Esophagus squamous epithelium (tissue), 4 donors: ENCODE data around the gene FNBP1L.

ENCODE experiments used
- POLR2A ChIP-seq, 4 donors: fragments of 450-650 bp; IDR thresholded peaks; one replicate each; pipeline ENCODE4 v1.6.1; 2017; ENCODE audit warnings: antibody characterized with exemption in 4 of 4, mild to moderate bottlenecking in 4 of 4, moderate library complexity in 3 of 4
- TF ChIP-seq, protein P1 (sequence below), 6 experiments: fragments of 450-650 bp in 4 of 6; fragments of 200-600 bp in 2 of 6; sonication (generic) in 2 of 6; IDR thresholded peaks; one replicate each; pipeline ENCODE4 v1.5.1; 2016 to 2019; ENCODE audit warnings: antibody characterized with exemption in 6 of 6, mild to moderate bottlenecking in 4 of 6, moderate library complexity in 4 of 6

DNA sequence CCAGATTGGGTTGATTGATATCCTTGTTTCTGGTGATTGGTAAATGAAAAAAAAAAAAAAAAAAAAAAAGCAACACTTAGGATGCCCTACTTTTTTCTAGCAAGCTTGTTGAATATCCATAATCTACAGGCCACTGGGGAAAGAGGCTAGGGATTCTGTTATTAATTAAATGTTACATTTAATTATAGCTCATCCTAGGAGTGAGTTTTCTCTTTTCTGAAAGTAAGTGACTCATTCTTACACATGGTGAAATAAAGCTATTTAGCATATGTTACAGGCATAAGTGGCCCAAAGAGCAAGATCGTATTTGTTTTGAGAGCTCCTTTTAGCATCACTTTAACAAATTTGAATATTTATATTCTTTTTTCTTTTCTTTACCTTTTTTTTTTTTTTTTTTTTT lies 94.5 kb downstream of the FNBP1L start:
- no peak for TF ChIP-seq POLR2A (IDR thresholded peaks at IDR 0.05)
- TF ChIP-seq, protein P1, sequence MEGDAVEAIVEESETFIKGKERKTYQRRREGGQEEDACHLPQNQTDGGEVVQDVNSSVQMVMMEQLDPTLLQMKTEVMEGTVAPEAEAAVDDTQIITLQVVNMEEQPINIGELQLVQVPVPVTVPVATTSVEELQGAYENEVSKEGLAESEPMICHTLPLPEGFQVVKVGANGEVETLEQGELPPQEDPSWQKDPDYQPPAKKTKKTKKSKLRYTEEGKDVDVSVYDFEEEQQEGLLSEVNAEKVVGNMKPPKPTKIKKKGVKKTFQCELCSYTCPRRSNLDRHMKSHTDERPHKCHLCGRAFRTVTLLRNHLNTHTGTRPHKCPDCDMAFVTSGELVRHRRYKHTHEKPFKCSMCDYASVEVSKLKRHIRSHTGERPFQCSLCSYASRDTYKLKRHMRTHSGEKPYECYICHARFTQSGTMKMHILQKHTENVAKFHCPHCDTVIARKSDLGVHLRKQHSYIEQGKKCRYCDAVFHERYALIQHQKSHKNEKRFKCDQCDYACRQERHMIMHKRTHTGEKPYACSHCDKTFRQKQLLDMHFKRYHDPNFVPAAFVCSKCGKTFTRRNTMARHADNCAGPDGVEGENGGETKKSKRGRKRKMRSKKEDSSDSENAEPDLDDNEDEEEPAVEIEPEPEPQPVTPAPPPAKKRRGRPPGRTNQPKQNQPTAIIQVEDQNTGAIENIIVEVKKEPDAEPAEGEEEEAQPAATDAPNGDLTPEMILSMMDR (IDR thresholded peaks at IDR 0.05) = no peak
